ENCODE data around the gene DNMT3A. TPM values are rescaled to one million over a fixed set of nuclear protein-coding genes. Genes with fewer than 3 reads are reported as not detected.

The DNMT3A gene
- total RNA-seq, 2 experiments from 2014 or later = 59.9 to 70.1 TPM

DNA sequence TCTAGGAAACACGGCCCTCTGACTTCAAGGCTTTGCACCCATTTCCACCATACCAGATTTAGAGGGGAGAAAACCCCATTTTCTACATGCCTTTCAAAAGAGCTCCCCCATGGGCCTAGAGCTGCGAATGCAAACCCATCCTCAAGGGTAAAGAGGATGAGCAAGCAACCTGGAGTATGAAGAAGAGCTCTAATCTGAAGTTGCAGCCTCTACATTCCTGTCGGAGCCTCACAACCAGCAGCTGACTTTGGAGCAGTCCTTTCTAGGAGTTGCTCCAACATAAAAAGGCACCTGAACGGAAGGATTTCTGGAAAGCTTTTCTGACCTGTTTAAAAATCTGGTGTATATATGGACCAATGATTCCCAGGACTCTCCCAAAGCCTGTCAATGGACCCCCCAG lies 91.9 kb downstream of the DNMT3A start:
- H3K27ac Mint-ChIP-seq = no peak overlapping the region
- ATAC-seq = no peak
- CTCF ChIA-PET = interaction anchor here (0.9 kb wide), 1 partner anchor 11 kb away, joined by 4 read pairs; no protein-coding TSS in a partner anchor

DNA sequence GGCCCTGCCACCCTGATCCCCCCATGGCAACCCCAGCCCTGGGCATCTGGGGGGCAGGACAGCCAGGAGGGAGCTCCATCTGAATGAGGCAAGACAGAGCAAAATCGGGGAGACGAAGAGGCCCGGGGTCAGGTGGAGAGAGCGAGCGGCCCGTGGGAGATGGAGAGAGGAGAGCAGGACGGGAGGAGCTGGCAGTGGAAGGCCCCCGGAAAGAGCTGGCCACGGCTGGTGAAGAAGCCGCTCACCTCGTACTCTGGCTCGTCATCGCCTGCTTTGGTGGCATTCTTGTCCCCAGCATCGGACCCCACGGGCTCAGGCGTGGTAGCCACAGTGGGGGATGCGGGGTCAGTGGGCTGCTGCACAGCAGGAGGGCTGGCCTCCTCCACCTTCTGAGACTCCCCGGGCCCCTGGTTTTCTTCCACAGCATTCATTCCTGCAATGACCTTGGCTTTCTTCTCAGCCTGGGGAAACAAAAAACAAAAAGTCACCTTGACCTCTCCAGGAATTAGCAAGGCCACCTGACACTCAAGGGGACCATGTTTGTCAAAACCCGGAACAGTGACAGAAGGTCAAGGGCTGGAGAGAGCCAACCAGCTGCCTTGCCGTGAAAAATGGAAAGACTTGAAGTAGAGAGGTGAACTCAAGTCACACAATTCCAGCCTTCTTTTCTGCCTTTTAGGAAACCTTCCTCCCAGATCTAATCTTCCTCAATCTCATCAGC lies 93.8 kb downstream of the DNMT3A start:
- ATAC-seq (no peak), DNase-seq (no peak)
- Mint-ChIP-seq H3K27ac (no peak overlapping the region), H3K4me3 (no peak overlapping the region), H3K9me3 (ENCODE audit: low read depth) (no peaks in the 10 kb centered on the region), H3K36me3 (peaks cover 22% of the 10 kb centered on the region), H3K27me3 (no peaks in the 10 kb centered on the region), H3K4me1 (peaks cover 15% of the 10 kb centered on the region)
- CTCF ChIA-PET = interaction anchor here (0.5 to 1.0 kb wide), 2 partner anchors 16 to 26 kb away, joined by 3 read pairs; no protein-coding TSS in a partner anchor

More for the DNA sequence above, 91.9 kb downstream of the DNMT3A start:
- no peak for DNase-seq
- no peaks in the 10 kb centered on the region for H3K27me3 Mint-ChIP-seq
- H3K9me3 Mint-ChIP-seq (ENCODE audit: low read depth) = no peaks in the 10 kb centered on the region
- peaks cover 21% of the 10 kb centered on the region for H3K4me1 Mint-ChIP-seq
- peaks cover 27% of the 10 kb centered on the region for H3K36me3 Mint-ChIP-seq
- H3K4me3 Mint-ChIP-seq = no peak overlapping the region

DNA sequence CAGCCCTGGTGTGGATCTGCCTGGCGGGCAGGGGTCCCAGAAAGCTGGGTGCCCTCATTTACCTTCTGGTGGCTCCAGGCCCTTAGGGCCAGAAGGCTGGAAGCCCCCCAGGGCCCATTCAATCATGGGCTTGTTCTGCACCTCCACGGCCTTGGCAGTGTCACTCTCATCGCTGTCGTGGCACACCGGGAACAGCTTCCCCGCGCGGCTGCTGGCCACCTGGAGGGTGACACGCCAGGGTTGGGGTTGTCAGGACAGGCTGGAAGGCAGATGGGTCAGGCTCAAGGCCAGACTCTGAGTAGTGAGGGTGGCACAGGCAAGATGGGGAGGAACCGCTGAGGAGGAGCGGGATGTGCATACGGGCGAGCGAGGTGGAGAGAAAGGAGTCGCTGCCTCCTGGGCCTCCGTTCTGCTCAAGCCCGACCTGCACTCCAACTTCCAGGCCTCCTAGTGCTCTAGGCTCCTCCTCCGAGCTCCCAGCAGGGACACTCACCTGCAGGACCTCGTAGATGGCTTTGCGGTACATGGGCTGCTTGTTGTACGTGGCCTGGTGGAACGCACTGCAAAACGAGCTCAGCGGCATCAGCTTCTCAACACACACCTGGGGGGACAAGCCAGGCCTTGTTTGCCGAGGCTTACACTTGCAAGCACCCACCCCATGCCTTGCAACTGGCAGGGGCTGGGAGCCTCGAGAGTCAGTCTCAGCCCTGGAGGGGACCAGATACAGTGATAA lies 95.0 kb downstream of the DNMT3A start:
- H3K4me1 Mint-ChIP-seq = peaks cover 14% of the 10 kb centered on the region
- DNase-seq = no peak
- peaks cover 29% of the 10 kb centered on the region for H3K36me3 Mint-ChIP-seq
- no peaks in the 10 kb centered on the region for H3K9me3 Mint-ChIP-seq (ENCODE audit: low read depth)
- no peak overlapping the region for H3K4me3 Mint-ChIP-seq
- no peak for ATAC-seq
- CTCF ChIA-PET = no interaction called here
- no peak overlapping the region for H3K27ac Mint-ChIP-seq
- no peaks in the 10 kb centered on the region for H3K27me3 Mint-ChIP-seq

DNA sequence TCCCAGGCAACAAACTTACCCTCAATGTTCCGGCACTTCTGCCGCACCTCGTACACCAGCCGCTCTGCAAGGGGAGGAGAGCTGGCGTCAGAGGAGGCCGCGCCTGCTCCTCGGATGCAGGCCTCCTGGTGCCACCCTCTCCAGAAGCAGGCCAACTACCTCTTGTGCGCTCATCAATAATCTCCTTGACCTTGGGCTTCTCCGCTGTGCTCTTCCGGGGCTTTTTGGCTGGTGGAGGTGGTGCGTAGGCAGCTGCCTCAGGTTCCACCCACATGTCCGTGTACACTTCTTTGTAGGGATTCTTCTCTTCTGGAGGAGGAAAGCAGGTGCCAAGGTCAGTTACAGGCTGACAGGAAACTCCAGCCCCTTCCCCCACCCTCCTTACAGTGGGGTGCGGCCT lies 95.7 kb downstream of the DNMT3A start:
- Mint-ChIP-seq H3K9me3 (ENCODE audit: low read depth) (no peaks in the 10 kb centered on the region), H3K27ac (no peak overlapping the region), H3K36me3 (peaks cover 35% of the 10 kb centered on the region), H3K27me3 (no peaks in the 10 kb centered on the region), H3K4me1 (peaks cover 11% of the 10 kb centered on the region), H3K4me3 (no peak overlapping the region)
- CTCF ChIA-PET = no interaction called here
- ATAC-seq (no peak), DNase-seq (no peak)

DNA sequence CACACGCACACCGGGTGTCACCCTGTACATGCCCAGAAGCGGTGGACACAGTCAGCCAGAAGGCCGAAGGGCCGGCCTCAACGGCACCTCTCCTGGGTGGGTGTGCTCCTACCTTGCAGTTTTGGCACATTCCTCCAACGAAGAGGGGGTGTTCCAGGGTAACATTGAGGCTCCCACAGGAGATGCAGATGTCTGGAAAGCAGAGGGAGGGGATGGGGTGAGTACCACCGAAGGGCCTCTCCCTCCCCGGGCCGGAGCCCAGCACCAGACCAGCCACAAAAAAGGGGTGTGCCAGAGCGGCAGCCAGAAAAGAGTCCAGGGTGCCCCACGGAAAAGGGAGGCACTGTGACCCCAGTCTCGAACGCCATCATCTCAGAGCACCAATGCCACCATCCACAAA lies 96.6 kb downstream of the DNMT3A start:
- CTCF ChIA-PET = no interaction called here
- DNase-seq = no peak
- H3K27me3 Mint-ChIP-seq = no peaks in the 10 kb centered on the region
- ATAC-seq = no peak
- no peak overlapping the region for H3K27ac Mint-ChIP-seq
- no peak overlapping the region for H3K4me3 Mint-ChIP-seq
- no peaks in the 10 kb centered on the region for H3K9me3 Mint-ChIP-seq (ENCODE audit: low read depth)
- H3K4me1 Mint-ChIP-seq = peaks cover 4% of the 10 kb centered on the region
- H3K36me3 Mint-ChIP-seq = peaks cover 41% of the 10 kb centered on the region

DNA sequence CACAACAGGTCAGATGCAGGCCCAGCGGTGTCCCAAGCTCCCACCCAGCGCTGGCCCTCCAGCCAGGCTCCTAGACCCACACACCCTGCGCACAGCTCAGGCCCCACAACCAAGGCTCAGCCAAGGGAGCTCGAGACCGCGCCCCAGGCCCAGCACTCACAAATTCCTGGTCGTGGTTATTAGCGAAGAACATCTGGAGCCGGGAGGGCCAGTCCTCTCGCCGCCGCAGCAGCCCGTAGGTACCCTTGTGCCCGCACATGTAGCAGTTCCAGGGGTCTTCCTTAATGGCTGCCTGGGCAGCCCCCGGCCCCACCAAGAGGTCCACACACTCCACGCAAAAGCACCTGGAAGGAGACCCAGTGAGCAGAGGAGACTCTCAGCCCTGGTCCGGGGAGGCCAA lies 97.7 kb downstream of the DNMT3A start:
- ATAC-seq (no peak), DNase-seq (no peak)
- H3K27ac Mint-ChIP-seq = no peak overlapping the region
- H3K4me1 Mint-ChIP-seq = no peaks in the 10 kb centered on the region
- CTCF ChIA-PET = no interaction called here
- no peaks in the 10 kb centered on the region for H3K27me3 Mint-ChIP-seq
- H3K4me3 Mint-ChIP-seq = no peak overlapping the region
- no peaks in the 10 kb centered on the region for H3K9me3 Mint-ChIP-seq (ENCODE audit: low read depth)
- peaks cover 41% of the 10 kb centered on the region for H3K36me3 Mint-ChIP-seq

DNA sequence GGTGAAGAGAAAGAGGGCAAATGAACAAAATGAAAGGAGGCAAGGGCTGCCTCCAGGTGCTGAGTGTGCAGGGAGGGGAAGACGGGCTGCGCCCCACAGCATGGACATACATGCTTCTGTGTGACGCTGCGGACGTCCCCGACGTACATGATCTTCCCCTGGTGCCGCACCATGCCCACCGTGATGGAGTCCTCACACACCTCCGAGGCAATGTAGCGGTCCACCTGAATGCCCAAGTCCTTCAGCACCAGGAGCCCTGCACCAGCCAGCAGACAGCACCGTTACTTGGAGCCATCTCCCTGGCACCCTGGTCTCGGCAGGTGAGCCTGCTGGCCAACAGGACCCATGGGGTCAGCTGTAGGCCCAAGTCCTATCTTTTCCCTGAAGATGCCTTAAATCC lies 100.3 kb downstream of the DNMT3A start:
- CTCF ChIA-PET = no interaction called here
- no peak for DNase-seq
- no peak overlapping the region for H3K27ac Mint-ChIP-seq
- H3K9me3 Mint-ChIP-seq (ENCODE audit: low read depth) = no peaks in the 10 kb centered on the region
- no peaks in the 10 kb centered on the region for H3K4me1 Mint-ChIP-seq
- no peak for ATAC-seq
- H3K4me3 Mint-ChIP-seq = no peak overlapping the region
- no peaks in the 10 kb centered on the region for H3K27me3 Mint-ChIP-seq
- peaks cover 38% of the 10 kb centered on the region for H3K36me3 Mint-ChIP-seq

DNA sequence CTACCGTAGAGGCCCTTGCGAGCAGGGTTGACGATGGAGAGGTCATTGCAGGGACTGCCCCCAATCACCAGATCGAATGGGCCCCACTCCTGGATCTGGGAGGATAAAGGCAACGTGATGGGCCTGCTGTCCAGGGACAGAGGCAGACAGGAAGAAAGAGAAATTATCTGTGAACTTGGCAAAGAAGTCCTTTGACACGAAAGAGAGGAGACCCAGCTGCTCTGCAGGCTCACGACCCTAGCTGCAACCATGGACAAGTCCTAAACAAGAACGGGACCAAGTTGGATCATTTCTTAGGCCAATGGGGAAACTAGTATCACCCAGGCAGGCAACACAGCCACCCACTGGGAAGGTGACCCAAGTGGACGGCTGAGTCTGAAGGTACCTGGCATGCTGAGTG lies 101.1 kb downstream of the DNMT3A start:
- no peaks in the 10 kb centered on the region for H3K4me1 Mint-ChIP-seq
- H3K9me3 Mint-ChIP-seq (ENCODE audit: low read depth) = no peaks in the 10 kb centered on the region
- CTCF ChIA-PET = interaction anchor here (1.9 kb wide), 1 partner anchor 12 kb away, joined by 5 read pairs; no protein-coding TSS in a partner anchor
- H3K27ac Mint-ChIP-seq = no peak overlapping the region
- H3K4me3 Mint-ChIP-seq = no peak overlapping the region
- DNase-seq (no peak), ATAC-seq (no peak)
- H3K27me3 Mint-ChIP-seq = no peaks in the 10 kb centered on the region
- H3K36me3 Mint-ChIP-seq = peaks cover 35% of the 10 kb centered on the region

DNA sequence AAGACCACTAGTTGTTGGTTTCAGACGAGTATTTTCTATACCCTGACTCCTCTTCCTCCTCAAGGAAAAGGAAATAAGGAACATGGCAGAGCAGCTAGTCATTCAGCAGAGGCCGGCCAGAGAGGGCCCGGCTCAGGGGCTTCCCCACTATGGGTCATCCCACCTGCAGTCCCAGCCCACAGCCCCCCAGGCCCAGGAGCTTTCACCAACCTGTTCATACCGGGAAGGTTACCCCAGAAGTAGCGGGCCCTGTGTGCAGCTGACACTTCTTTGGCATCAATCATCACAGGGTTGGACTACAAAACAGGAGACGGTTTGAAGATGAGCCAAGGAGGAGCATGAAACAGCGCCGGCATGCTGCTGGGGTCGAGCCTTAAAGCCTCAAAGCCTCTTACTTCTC lies 102.8 kb downstream of the DNMT3A start:
- Mint-ChIP-seq H3K4me3 (no peak overlapping the region), H3K27me3 (no peaks in the 10 kb centered on the region), H3K9me3 (ENCODE audit: low read depth) (no peaks in the 10 kb centered on the region), H3K36me3 (peaks cover 40% of the 10 kb centered on the region), H3K27ac (no peak overlapping the region), H3K4me1 (no peaks in the 10 kb centered on the region)
- CTCF ChIA-PET = interaction anchor here (0.5 to 1.9 kb wide), 3 partner anchors 11 to 1034 kb away, joined by 3 to 5 read pairs (median 4); no protein-coding TSS in a partner anchor
- ATAC-seq (no peak), DNase-seq (no peak)

DNA sequence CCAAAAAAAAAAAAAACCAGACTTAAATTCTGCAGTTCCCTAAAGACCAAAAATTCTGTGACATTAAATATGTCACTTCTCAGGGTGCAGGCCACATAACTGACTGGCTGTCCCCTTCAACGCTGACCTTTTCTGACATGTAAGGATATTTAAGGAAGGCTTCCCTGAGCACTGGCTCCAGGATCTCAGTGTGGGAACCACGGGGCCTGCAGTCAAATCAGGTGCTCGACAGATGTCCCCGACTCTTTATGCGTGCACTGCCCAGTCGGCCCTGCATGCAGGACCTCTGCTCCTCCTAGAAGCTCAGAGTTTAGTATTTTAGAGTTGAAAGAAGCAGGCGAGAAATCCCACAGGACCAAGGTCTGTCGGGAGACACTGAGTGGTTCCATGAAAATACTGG lies 104.0 kb downstream of the DNMT3A start:
- Mint-ChIP-seq H3K36me3 (peaks cover 43% of the 10 kb centered on the region), H3K27ac (no peak overlapping the region), H3K9me3 (ENCODE audit: low read depth) (no peaks in the 10 kb centered on the region), H3K4me1 (no peaks in the 10 kb centered on the region), H3K27me3 (no peaks in the 10 kb centered on the region), H3K4me3 (no peak overlapping the region)
- ATAC-seq = no peak
- DNase-seq = no peak
- CTCF ChIA-PET = no interaction called here

DNA sequence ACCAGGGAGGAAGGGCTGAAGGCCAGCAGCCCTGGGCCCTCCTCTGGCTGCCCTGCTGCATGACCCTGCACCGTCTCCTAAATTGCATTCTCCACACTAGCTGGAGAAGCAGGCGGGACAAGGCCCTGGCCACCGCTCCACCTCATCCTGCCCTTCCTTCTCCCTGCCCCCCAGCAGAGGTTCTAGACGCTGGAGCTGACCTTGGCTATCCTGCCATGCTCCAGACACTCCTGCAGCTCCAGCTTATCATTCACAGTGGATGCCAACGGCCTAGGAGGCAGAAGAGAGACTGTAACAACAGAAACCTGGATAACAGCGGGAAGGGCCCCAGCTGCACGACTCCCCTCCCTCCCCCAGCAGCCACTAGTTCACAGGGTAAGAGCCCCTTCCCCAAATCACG lies 105.0 kb downstream of the DNMT3A start:
- CTCF ChIA-PET = no interaction called here
- H3K27ac Mint-ChIP-seq = no peak overlapping the region
- DNase-seq = no peak

DNA sequence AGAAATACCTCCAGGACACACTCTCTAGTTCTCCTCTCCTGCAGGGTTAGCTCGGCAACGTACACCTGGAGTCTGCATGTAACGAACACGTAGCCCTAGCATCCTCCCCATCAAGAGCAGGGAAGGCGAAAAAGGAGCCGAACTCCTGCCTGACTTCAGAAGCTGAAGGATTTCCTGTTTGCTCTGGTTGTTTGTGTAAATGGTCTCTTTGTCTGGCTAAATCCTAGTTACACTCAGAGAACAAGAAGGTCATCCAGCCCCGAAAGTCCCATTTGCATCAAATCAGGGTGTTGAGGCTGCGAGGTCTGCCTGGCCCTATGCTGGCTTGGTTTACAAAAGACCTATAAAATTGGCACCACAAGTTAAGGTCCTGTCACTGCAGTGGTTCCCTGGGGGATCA lies 107.0 kb downstream of the DNMT3A start:
- CTCF ChIA-PET = interaction anchor here (0.6 kb wide), 1 partner anchor 58 kb away, joined by 3 read pairs; no protein-coding TSS in a partner anchor
- Mint-ChIP-seq H3K9me3 (ENCODE audit: low read depth) (no peaks in the 10 kb centered on the region), H3K36me3 (peaks cover 24% of the 10 kb centered on the region), H3K27me3 (no peaks in the 10 kb centered on the region), H3K27ac (no peak overlapping the region), H3K4me3 (no peak overlapping the region), H3K4me1 (no peaks in the 10 kb centered on the region)
- ATAC-seq (no peak), DNase-seq (no peak)

More for the DNA sequence above, 105.0 kb downstream of the DNMT3A start:
- H3K27me3 Mint-ChIP-seq = no peaks in the 10 kb centered on the region
- peaks cover 36% of the 10 kb centered on the region for H3K36me3 Mint-ChIP-seq
- no peaks in the 10 kb centered on the region for H3K4me1 Mint-ChIP-seq
- ATAC-seq = no peak
- no peak overlapping the region for H3K4me3 Mint-ChIP-seq
- no peaks in the 10 kb centered on the region for H3K9me3 Mint-ChIP-seq (ENCODE audit: low read depth)

DNA sequence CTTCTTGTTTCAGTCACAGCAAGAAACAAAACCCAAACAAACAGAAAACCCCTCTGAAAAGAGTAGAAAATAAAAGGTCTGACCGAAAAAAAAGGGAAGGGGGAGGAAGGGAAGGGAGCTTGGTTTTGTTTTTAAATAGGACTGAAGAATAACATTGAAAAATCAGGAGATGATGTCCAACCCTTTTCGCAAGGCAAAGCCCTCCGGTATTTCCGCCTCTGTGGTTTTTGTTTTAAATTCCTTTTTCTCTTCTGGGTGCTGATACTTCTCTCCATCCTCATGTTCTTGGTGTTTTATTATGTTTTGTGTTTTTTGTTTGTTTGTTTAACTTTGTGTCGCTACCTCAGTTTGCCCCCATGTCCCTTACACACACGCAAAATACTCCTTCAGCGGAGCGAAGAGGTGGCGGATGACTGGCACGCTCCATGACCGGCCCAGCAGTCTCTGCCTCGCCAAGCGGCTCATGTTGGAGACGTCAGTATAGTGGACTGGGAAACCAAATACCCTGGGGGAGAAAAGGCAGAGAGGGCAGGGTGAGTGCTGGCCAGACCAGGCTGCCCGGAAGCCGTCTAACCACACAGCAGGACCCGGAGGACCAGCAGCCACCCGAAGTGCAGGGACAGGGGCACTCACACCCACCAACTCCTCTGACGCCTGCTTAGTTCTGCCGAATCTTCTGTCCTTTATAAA lies 107.7 kb downstream of the DNMT3A start:
- H3K36me3 Mint-ChIP-seq = peaks cover 24% of the 10 kb centered on the region
- H3K27ac Mint-ChIP-seq = no peak overlapping the region
- no peak overlapping the region for H3K4me3 Mint-ChIP-seq
- ATAC-seq = no peak
- no peaks in the 10 kb centered on the region for H3K27me3 Mint-ChIP-seq
- CTCF ChIA-PET = interaction anchor here (0.6 kb wide), 1 partner anchor 61 kb away, joined by 6 read pairs; no protein-coding TSS in a partner anchor
- DNase-seq = no peak
- H3K4me1 Mint-ChIP-seq = no peaks in the 10 kb centered on the region
- no peaks in the 10 kb centered on the region for H3K9me3 Mint-ChIP-seq (ENCODE audit: low read depth)
